Measurements from ENCODE around the gene S100A5. TPM values are rescaled to one million over a fixed set of nuclear protein-coding genes. Genes with fewer than 3 reads are reported as not detected.

Gene S100A5
- total and polyA plus RNA-seq, 2 of the 8 experiments (the other 6 are each of a cell fraction or from before 2014, with no cell fraction given): not detected

DNA sequence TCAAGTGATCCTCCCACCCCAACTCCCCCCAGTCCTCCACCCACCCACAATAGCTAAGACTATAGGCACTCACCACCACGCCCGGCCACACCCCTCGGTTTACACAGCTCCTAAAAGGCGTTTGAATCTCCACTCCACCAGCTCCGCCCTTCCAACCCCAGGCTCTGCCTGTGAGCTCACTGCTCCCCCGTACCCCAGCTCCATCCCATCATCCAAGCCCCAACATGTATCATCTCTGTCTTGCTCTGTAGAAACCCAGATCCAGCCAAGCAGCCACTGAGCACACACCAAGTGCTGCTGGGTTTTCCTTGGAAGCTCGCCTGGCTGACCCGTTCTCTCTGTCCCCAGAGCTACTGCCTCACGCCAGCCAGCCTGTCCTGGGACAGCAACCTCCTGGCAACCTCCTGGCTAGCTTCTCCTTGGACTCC, 36.9 kb upstream of the S100A5 start:
- H2BK15ac ChIP-seq (ENCODE audit: low read length): no peak overlapping the region
- H3K18ac ChIP-seq (ENCODE audit: extremely low read depth, low read length): no peak overlapping the region
- no peaks in the 10 kb centered on the region for H3K79me1 ChIP-seq (ENCODE audit: low read depth, low read length)
- no peak overlapping the region for H2BK120ac ChIP-seq (replicated peaks; ENCODE audit: low read depth, low read length)
- no peaks in the 10 kb centered on the region for H3K79me2 ChIP-seq (ENCODE audit: control insufficient read depth in 1 of 2, insufficient read depth in 2 of 2, low read length in 2 of 2)
- H3K23ac ChIP-seq (ENCODE audit: insufficient read length): no peak overlapping the region
- no peaks in the 10 kb centered on the region for H3K36me3 ChIP-seq (ENCODE audit: control insufficient read depth in 2 of 4, insufficient read depth in 4 of 4, low read length in 3 of 4)
- H4K8ac ChIP-seq (ENCODE audit: extremely low read depth, insufficient read depth, low read length): no peak overlapping the region
- H3K4me3 ChIP-seq (ENCODE audit: extremely low read depth in 1 of 4, insufficient read depth in 2 of 4, low read depth in 3 of 4, low read length in 4 of 4): no peak overlapping the region
- no peaks in the 10 kb centered on the region for H3K27me3 ChIP-seq (replicated peaks in 1 of 4; ENCODE audit: control insufficient read depth in 3 of 4, extremely low read depth in 1 of 4, insufficient read depth in 3 of 4, low read length in 3 of 4)
- no peak overlapping the region for H3K14ac ChIP-seq (ENCODE audit: insufficient read length)
- no peak overlapping the region for H3K4ac ChIP-seq (replicated peaks; ENCODE audit: insufficient read length, low read depth, low read length)
- ChIA-PET CTCF (ENCODE audit: partially characterized antibody) (interaction anchor here (0.6 to 4.2 kb wide), 11 partner anchors 9 to 222 kb away, joined by 3 to 64 read pairs (median 6); partner anchors contain the start of genes S100A1, S100A13, S100A14 and S100A16), POLR2A (ENCODE audit: partially characterized antibody) (interaction anchor here (1.0 to 3.6 kb wide), 5 partner anchors 9 to 413 kb away, joined by 3 to 20 read pairs (median 4); partner anchors contain the start of genes RPS27, S100A13 and S100A16)
- H4K20me1 ChIP-seq (replicated peaks in 1 of 2; ENCODE audit: control insufficient read depth in 1 of 2, insufficient read depth in 2 of 2, low read length in 2 of 2): no peaks in the 10 kb centered on the region
- H2BK20ac ChIP-seq (ENCODE audit: low read length): no peak overlapping the region
- H2AFZ ChIP-seq (ENCODE audit: low read length): peak overlapping the region; percentile 41; the same call in 1 of the 2 replicates
- H4K5ac ChIP-seq (ENCODE audit: insufficient read length, low read depth, low read length): no peak overlapping the region
- H4K91ac ChIP-seq (replicated peaks; ENCODE audit: insufficient read length, low read length): no peak overlapping the region
- H3K4me2 ChIP-seq (ENCODE audit: insufficient read depth in 1 of 2, low read depth in 2 of 2, low read length in 2 of 2): no peak overlapping the region
- FAIRE-seq (no peak), DNase-seq (ENCODE audit: low read depth in 1 of 2, low spot score in 2 of 2) (no peak)
- peaks cover 0 to 3% (median 0%) of the 10 kb centered on the region in 4 experiments; a peak in 2 of 7 replicates for H3K4me1 ChIP-seq (replicated peaks in 1 of 4; ENCODE audit: control insufficient read depth in 3 of 4, insufficient read depth in 4 of 4, low read length in 3 of 4)
- H3K9ac ChIP-seq (replicated peaks in 1 of 4; ENCODE audit: extremely low read depth in 1 of 4, low read depth in 3 of 4, low read length in 3 of 4): no peak overlapping the region
- H2BK12ac ChIP-seq (ENCODE audit: low read depth, low read length): 0 out of 2 replicates have a peak overlapping the region, but pooled peaks have one; percentile 17
- 84% methylated on average over 9 of the region's 9 CpGs; no CpG with 5 or more reads in 1 of the 2 experiments for WGBS, 2 experiments (ENCODE audit: extremely low coverage in 1 of 2, insufficient coverage in 1 of 2, insufficient read length in 1 of 2, insufficient replicate concordance in 2 of 2, low coverage in 1 of 2, low lambda C conversion rate in 2 of 2, missing lambda C conversion rate in 1 of 2)
- no peak overlapping the region for H2AK5ac ChIP-seq (ENCODE audit: low read depth, low read length)
- H3K9me3 ChIP-seq (ENCODE audit: insufficient read depth in 2 of 2, low read depth in 1 of 2, low read length in 1 of 2): peaks cover 0 to 12% of the 10 kb centered on the region in 2 experiments; a peak in 1 of 4 replicates
- H3K23me2 ChIP-seq (ENCODE audit: low read depth, low read length): no peaks in the 10 kb centered on the region; the same call in 1 of the 2 replicates
- H3K27ac ChIP-seq (ENCODE audit: low read depth, low read length): no peak overlapping the region
- no peak overlapping the region for H2BK5ac ChIP-seq (ENCODE audit: low read depth, low read length)
- H3K56ac ChIP-seq (replicated peaks; ENCODE audit: insufficient read length, low read depth, low read length): no peak overlapping the region
- TF ChIP-seq CTBP2 (IDR thresholded peaks at IDR 0.05; ENCODE audit: borderline replicate concordance, insufficient read depth, insufficient read length, low read length) (no peak), YY1 (IDR thresholded peaks at IDR 0.05; ENCODE audit: low read depth, low read length) (no peak), NANOG (IDR thresholded peaks at IDR 0.05; ENCODE audit: insufficient read depth, low read depth, low read length, poor library complexity, severe bottlenecking) (no peak), SAP30 (IDR thresholded peaks at IDR 0.05; ENCODE audit: insufficient read depth, insufficient replicate concordance, low read length) (no peak), HDAC6 (IDR thresholded peaks at IDR 0.05; ENCODE audit: low read depth, low read length) (no peak), JUN (IDR thresholded peaks at IDR 0.05; ENCODE audit: low read depth, low read length) (no peak)
- TF ChIP-seq, protein P1, sequence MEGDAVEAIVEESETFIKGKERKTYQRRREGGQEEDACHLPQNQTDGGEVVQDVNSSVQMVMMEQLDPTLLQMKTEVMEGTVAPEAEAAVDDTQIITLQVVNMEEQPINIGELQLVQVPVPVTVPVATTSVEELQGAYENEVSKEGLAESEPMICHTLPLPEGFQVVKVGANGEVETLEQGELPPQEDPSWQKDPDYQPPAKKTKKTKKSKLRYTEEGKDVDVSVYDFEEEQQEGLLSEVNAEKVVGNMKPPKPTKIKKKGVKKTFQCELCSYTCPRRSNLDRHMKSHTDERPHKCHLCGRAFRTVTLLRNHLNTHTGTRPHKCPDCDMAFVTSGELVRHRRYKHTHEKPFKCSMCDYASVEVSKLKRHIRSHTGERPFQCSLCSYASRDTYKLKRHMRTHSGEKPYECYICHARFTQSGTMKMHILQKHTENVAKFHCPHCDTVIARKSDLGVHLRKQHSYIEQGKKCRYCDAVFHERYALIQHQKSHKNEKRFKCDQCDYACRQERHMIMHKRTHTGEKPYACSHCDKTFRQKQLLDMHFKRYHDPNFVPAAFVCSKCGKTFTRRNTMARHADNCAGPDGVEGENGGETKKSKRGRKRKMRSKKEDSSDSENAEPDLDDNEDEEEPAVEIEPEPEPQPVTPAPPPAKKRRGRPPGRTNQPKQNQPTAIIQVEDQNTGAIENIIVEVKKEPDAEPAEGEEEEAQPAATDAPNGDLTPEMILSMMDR (IDR thresholded peaks at IDR 0.05; ENCODE audit: control extremely low read depth in 1 of 3, insufficient read depth in 1 of 3, low read depth in 1 of 3, low read length in 3 of 3): no peak

All from H1 (cell line).